ENCODE results near the gene TMCC1.

DNA sequence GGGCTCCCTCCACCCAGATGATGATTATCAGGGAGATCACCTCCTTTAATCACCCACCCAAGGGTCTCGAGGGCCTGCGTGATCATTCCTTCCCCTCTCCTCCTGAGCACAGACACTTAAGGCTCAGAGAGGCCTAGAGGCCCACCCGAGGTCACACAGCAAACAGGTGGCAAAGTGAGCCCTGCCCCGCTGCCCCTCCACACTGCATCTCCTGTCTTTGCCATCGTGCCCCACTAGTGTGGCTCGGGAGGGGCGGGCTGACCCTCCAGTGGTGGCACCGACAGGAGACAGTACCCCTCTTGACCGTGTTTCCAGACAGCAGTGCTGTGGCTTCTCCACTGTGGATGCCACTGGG lies 282.1 kb downstream of the TMCC1 start:
- TF ChIP-seq GATA2 (IDR thresholded peaks at IDR 0.05; ENCODE audit: low read depth, low read length) (no peak), GATA3 (IDR thresholded peaks at IDR 0.05; ENCODE audit: low read depth, low read length) (no peak)

Data from SH-SY5Y (cell line).